GM23248 (cell line): ENCODE data around the gene LPO.

Experiments
- EZH2 ChIP-seq: fragments of 200-600 bp; sonication (generic); IDR thresholded peaks from 2 replicates; pipeline ENCODE4 v1.6.1; 2018; ENCODE audit warnings: antibody characterized with exemption, mild to moderate bottlenecking; ENCODE audit not compliant: insufficient read depth, poor library complexity, severe bottlenecking
- EZH2phosphoT487 ChIP-seq: fragments of 200-600 bp; sonication (generic); IDR thresholded peaks from 2 replicates; pipeline ENCODE4 v1.6.1; 2018; ENCODE audit warnings: antibody characterized with exemption, moderate library complexity, mild to moderate bottlenecking, low read depth; ENCODE audit not compliant: insufficient read depth

- no peak for TF ChIP-seq EZH2
- TF ChIP-seq EZH2phosphoT487: no peak
Observed at GRCh38 chr17:58313815-58314705, 75.7 kb downstream of the LPO start.
